ENCODE measurements around the gene MRPL14. TPM values are rescaled to one million over a fixed set of nuclear protein-coding genes. Genes with fewer than 3 reads are reported as not detected.
"Not testable (repeated sequence)": the region's sequence is repeated elsewhere in the genome, so short reads cannot be mapped to it uniquely, and the experiment has no call there.

The MRPL14 gene
- total RNA-seq, 1 donor from 2014 or later, result 40.4 TPM

DNA sequence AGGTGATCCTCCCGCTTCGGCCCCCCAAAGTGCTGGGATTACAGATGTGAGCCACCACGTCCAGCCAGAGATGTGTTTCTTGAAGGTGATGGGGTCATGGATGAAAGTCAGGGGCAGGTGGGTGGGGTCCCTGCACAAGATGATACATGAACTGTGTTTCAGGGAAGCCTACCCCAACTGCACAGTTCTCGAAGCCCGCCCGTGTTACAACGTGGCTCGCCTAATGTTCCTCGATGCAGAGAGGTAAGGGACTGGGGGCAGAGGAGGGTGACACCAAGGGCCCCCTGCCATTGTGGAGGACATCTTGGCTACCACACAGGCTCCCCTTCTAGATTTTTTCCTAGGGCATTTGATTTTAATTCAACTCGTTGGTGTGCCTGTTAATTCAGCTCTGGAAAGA lies 19.4 kb upstream of the MRPL14 start:
- Mint-ChIP-seq H3K4me3 (no peak overlapping the region), H3K27ac (no peak overlapping the region), H3K9me3 (no peaks in the 10 kb centered on the region), H3K36me3 (peaks cover 27% of the 10 kb centered on the region), H3K4me1 (no peaks in the 10 kb centered on the region), H3K27me3 (ENCODE audit: insufficient read depth, low read depth) (peaks cover 2% of the 10 kb centered on the region)
- no peaks in the 10 kb centered on the region for H3K27me3 ChIP-seq
- no peaks in the 10 kb centered on the region for H4K20me1 ChIP-seq (ENCODE audit: low read depth)
- no peaks in the 10 kb centered on the region for H3K4me1 ChIP-seq
- no peak overlapping the region for H3K9ac ChIP-seq
- no peaks in the 10 kb centered on the region for H3F3A ChIP-seq (ENCODE audit: low read depth)
- no peak for DNase-seq (ENCODE audit: low spot score)
- no peaks in the 10 kb centered on the region for H3K79me2 ChIP-seq (ENCODE audit: low read depth)
- no peaks in the 10 kb centered on the region for H3K9me3 ChIP-seq (ENCODE audit: low read depth)
- no peak overlapping the region for H2AFZ ChIP-seq (replicated peaks)
- no peaks in the 10 kb centered on the region for H3K36me3 ChIP-seq
- H3K4me3 ChIP-seq, result no peak overlapping the region
- H3K4me2 ChIP-seq, result no peak overlapping the region
- H3K27ac ChIP-seq, result no peak overlapping the region
- TF ChIP-seq EZH2phosphoT487 (IDR thresholded peaks at IDR 0.05), result no peak
- TF ChIP-seq, protein P1, sequence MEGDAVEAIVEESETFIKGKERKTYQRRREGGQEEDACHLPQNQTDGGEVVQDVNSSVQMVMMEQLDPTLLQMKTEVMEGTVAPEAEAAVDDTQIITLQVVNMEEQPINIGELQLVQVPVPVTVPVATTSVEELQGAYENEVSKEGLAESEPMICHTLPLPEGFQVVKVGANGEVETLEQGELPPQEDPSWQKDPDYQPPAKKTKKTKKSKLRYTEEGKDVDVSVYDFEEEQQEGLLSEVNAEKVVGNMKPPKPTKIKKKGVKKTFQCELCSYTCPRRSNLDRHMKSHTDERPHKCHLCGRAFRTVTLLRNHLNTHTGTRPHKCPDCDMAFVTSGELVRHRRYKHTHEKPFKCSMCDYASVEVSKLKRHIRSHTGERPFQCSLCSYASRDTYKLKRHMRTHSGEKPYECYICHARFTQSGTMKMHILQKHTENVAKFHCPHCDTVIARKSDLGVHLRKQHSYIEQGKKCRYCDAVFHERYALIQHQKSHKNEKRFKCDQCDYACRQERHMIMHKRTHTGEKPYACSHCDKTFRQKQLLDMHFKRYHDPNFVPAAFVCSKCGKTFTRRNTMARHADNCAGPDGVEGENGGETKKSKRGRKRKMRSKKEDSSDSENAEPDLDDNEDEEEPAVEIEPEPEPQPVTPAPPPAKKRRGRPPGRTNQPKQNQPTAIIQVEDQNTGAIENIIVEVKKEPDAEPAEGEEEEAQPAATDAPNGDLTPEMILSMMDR (IDR thresholded peaks at IDR 0.05), result no peak
- TF ChIP-seq EZH2 (IDR thresholded peaks at IDR 0.05), result no peak

DNA sequence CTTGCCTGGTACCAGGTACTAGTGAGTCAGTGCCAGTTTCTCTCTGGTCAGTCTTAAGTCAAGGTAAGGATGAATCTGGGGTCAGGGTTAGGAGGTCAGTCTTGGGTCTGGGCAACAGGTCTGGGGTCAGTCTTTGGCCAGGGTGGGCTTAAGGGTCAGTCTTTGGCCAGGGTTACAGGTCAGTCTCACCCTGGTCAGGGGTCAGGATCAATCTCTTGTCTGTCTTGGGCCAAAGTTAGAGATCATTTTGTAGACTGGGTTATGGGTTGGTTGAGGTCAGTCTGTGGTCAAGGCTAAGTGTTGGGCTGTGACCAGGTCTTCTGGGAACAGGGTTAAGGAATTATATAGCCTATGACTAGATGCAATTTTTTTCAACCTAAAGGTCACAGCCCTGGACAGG lies 18.6 kb upstream of the MRPL14 start:
- Histone ChIP-seq H3K36me3 (no peaks in the 10 kb centered on the region), H3K4me2 (no peak overlapping the region), H4K20me1 (ENCODE audit: low read depth) (no peaks in the 10 kb centered on the region), H2AFZ (replicated peaks) (no peak overlapping the region), H3K9me3 (ENCODE audit: low read depth) (no peaks in the 10 kb centered on the region), H3F3A (ENCODE audit: low read depth) (no peaks in the 10 kb centered on the region), H3K27me3 (no peaks in the 10 kb centered on the region), H3K9ac (no peak overlapping the region), H3K4me1 (no peaks in the 10 kb centered on the region), H3K4me3 (no peak overlapping the region), H3K27ac (no peak overlapping the region), H3K79me2 (ENCODE audit: low read depth) (no peaks in the 10 kb centered on the region)
- TF ChIP-seq, protein P1 (IDR thresholded peaks at IDR 0.05), result no peak
- TF ChIP-seq EZH2 (IDR thresholded peaks at IDR 0.05) (no peak), EZH2phosphoT487 (IDR thresholded peaks at IDR 0.05) (no peak)
- no peaks in the 10 kb centered on the region for H3K4me1 Mint-ChIP-seq
- H3K4me3 Mint-ChIP-seq, result no peak overlapping the region
- H3K9me3 Mint-ChIP-seq, result no peaks in the 10 kb centered on the region
- peaks cover 25% of the 10 kb centered on the region for H3K36me3 Mint-ChIP-seq
- no peak overlapping the region for H3K27ac Mint-ChIP-seq
- DNase-seq (ENCODE audit: low spot score), result no peak
- H3K27me3 Mint-ChIP-seq (ENCODE audit: insufficient read depth, low read depth), result peaks cover 2% of the 10 kb centered on the region

DNA sequence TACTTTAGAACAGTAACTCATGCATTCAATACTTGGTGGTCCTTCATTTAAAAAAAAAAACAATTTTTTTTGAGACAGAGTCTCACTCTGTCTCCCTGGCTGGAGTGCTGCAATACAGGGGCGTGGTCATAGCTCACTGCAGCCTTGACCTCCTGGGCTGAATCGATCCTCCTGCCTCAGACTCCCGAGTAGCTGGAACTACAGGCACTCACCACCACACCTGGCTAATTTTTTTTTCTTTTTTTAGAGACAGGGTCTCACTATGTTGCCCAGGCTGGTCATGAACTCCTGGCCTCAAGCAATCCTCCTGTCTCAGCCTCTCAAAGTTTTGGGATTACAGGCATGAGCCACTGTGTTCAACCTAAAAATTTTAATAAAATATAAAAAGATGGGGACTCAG lies 17.3 kb upstream of the MRPL14 start:
- not testable (repeated sequence) for H3K79me2 ChIP-seq (ENCODE audit: low read depth); H3K4me1 ChIP-seq; H3K9me3 Mint-ChIP-seq; H3K27me3 ChIP-seq; H3K27ac Mint-ChIP-seq; H3K4me3 Mint-ChIP-seq; H3F3A ChIP-seq (ENCODE audit: low read depth); DNase-seq (ENCODE audit: low spot score); H3K4me2 ChIP-seq; H3K27me3 Mint-ChIP-seq (ENCODE audit: insufficient read depth, low read depth); H4K20me1 ChIP-seq (ENCODE audit: low read depth); H3K9me3 ChIP-seq (ENCODE audit: low read depth); H3K9ac ChIP-seq; H2AFZ ChIP-seq (replicated peaks); H3K27ac ChIP-seq; H3K36me3 ChIP-seq; H3K4me1 Mint-ChIP-seq; H3K4me3 ChIP-seq
- peaks cover 26% of the 10 kb centered on the region for H3K36me3 Mint-ChIP-seq

DNA sequence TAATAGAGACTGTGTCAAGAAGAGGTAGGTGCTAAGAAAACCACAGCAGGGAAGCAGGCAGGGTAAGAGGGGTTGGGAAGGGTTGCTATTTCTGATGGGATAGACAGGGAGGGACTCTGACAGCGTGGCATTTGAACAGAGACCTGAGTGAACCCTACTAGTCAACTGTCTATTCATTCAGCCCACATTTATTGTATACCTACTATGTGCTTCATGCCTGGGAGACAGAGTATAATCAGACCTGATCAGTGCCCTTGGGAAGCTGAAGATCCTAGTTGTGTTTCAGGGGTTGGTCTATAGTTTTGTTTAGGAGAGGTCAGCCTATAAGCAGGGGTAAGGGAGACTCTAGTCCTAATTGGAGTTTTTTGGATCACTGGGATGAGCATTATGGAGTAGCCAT lies 16.5 kb upstream of the MRPL14 start:
- Mint-ChIP-seq H3K27me3 (ENCODE audit: insufficient read depth, low read depth) (peaks cover 2% of the 10 kb centered on the region), H3K36me3 (peaks cover 19% of the 10 kb centered on the region), H3K27ac (no peak overlapping the region), H3K4me1 (peaks cover 4% of the 10 kb centered on the region), H3K4me3 (no peak overlapping the region), H3K9me3 (no peaks in the 10 kb centered on the region)
- Histone ChIP-seq H3K27ac (no peak overlapping the region), H3K27me3 (no peaks in the 10 kb centered on the region), H3K4me3 (no peak overlapping the region), H3F3A (ENCODE audit: low read depth) (no peaks in the 10 kb centered on the region), H3K9me3 (ENCODE audit: low read depth) (no peaks in the 10 kb centered on the region), H3K36me3 (no peaks in the 10 kb centered on the region), H4K20me1 (ENCODE audit: low read depth) (no peaks in the 10 kb centered on the region), H2AFZ (replicated peaks) (no peak overlapping the region), H3K4me1 (peaks cover 4% of the 10 kb centered on the region), H3K79me2 (ENCODE audit: low read depth) (no peaks in the 10 kb centered on the region), H3K4me2 (no peak overlapping the region), H3K9ac (no peak overlapping the region)
- DNase-seq (ENCODE audit: low spot score), result no peak
- TF ChIP-seq, protein P1 (IDR thresholded peaks at IDR 0.05), result no peak
- TF ChIP-seq EZH2phosphoT487 (IDR thresholded peaks at IDR 0.05) (no peak), EZH2 (IDR thresholded peaks at IDR 0.05) (no peak)

All from neural progenitor cell (in vitro differentiated cells).